ENCODE data around the gene LSAMP.

- TF ChIP-seq CTCF (IDR thresholded peaks at IDR 0.05) (no peak), POLR2A (IDR thresholded peaks at IDR 0.05) (no peak)
Observed at GRCh38 chr3:115800489-115801075, 644.7 kb downstream of the LSAMP start.
